Adrenal gland (tissue), 12 donors: ENCODE measurements around the gene TUBD1. TPM values are rescaled to one million over a fixed set of nuclear protein-coding genes. Genes with fewer than 3 reads are reported as not detected.

Experiments used
- DNase-seq, 7 donors: peaks; one replicate each; pipeline ENCODE4 v3.0.0-alpha.2; 2019 to 2020
- H3K27ac ChIP-seq, 5 donors: fragments of 200-600 bp; sonication (generic) in 4 of 5; 1 replicate in 3 of 5; 2 replicates in 2 of 5; pipeline versions ENCODE4 v1.5.1 to v1.8.0; 2016 to 2020; ENCODE audit warnings: mild to moderate bottlenecking in 1 of 5
- H3K27me3 ChIP-seq: fragments of 200-600 bp; 2 replicates; pipeline ENCODE4 v1.8.0; 2021
- H3K36me3 ChIP-seq, 2 donors: fragments of 200-600 bp; replicated peaks in 1 of 2; 1 replicate in 1 of 2; 2 replicates in 1 of 2; pipeline versions ENCODE4 v1.5.1 to v1.8.0; 2018 to 2022
- H3K4me1 ChIP-seq, 2 donors: fragments of 200-600 bp; replicated peaks in 1 of 2; 1 replicate in 1 of 2; 2 replicates in 1 of 2; pipeline versions ENCODE4 v1.5.1 to v1.8.0; 2018 to 2021
- H3K4me3 ChIP-seq, 4 donors: fragments of 200-600 bp; sonication (generic) in 3 of 4; one replicate each; pipeline ENCODE4 v1.5.1; 2016 to 2018
- H3K9me3 ChIP-seq, 3 donors: fragments of 200-600 bp; sonication (generic) in 1 of 3; replicated peaks in 1 of 3; 1 replicate in 2 of 3; 2 replicates in 1 of 3; pipeline versions ENCODE4 v1.5.1 to v1.8.0; 2016 to 2021
- POLR2A ChIP-seq, 2 donors: fragments of 450-650 bp; IDR thresholded peaks; one replicate each; pipeline ENCODE4 v1.6.1; 2017; ENCODE audit warnings: antibody characterized with exemption in 2 of 2, mild to moderate bottlenecking in 2 of 2, moderate library complexity in 1 of 2
- WGBS, 4 donors: extraction: QIAGEN DNeasy Blood & Tissue Kit in 2 of 4; methylation state at CpG; one replicate each; pipeline versions ENCODE4 v1.1.5 to v1.1.7; 2013 to 2017; 5-methylcytosine and 5-hydroxymethylcytosine counted together
- intact Hi-C, 2 donors: fragments of 100-400 bp; cut with DNase I; formaldehyde crosslinking; loops; one replicate each; pipeline versions ENCODE4 v1.14.1 to v1.15.0; 2022 to 2023
- polyA plus RNA-seq, 3 donors: library from polyadenylated mRNA; stranded (reverse); fragments of 200-250 nt in 2 of 3; fragments of 350-450 nt in 1 of 3; fragmentation: Illumina TruSeq in 1 of 3; extraction: RNeasy Lipid Tissue Mini Kit (QIAGEN cat#74804) in 1 of 3; gene quantifications; one replicate each; pipeline ENCODE4 v1.2.3, GENCODE V29; 2013 to 2014
- total RNA-seq, 9 donors: library from RNA; depleted of rRNA in 4 of 9; stranded (reverse); fragments of >200 nt in 4 of 9; fragments of 120-200 nt in 1 of 9; fragmentation: NEBNext Ultra II Directional in 1 of 9; extraction: Animal tissue kit (Norgen Biotek cat#: 25700) in 1 of 9; gene quantifications; one replicate each; pipeline versions ENCODE4 v1.1.0 to v1.2.4, GENCODE V29; 2013 to 2023
- TF ChIP-seq, protein P1 (sequence below), 6 experiments: fragments of 450-650 bp in 4 of 6; fragments of 200-600 bp in 2 of 6; sonication (generic) in 1 of 6; IDR thresholded peaks; 1 replicate in 5 of 6; 2 replicates in 1 of 6; pipeline versions ENCODE4 v1.5.1 to v1.8.0; 2016 to 2021; ENCODE audit warnings: antibody characterized with exemption in 6 of 6, mild to moderate bottlenecking in 2 of 6, moderate library complexity in 1 of 6
- donor health status: healthy with polysubstance abuse.
- donor health status: Bipolar disorder and iron deficiency.
- donor health status: DM: yes; HTN: yes; CAD: no.
- donor health status: DM: no; HTN: no; CAD: no.
- donor health status: DM: no; HTN: no; CAD: no.
- donor health status: DM: yes; HTN: yes; CAD: no.

The TUBD1 gene
- total and polyA plus RNA-seq, 12 donors: 3.1 to 14.1 (median 7.6) TPM

DNA sequence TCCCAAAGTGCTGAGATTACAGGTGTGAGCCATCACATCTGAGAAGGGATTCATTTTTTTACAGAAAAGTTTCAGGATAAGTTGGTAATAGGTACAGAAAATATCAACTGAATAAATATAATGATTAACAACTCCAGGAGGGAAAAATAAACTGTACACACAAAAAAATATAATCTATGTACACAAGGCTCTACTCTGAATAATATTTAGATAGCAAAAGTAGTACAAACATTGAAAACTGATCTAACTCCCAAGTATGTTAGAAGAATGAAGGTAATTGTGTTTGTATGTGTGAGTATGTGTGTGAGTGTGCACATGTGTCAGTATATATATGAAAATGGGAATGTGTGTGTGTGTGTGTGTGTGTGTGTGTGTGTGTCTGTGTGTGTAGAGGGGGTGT is 20.4 kb downstream of the TUBD1 start:
- Histone ChIP-seq H3K4me1 (peaks cover 0 to 5% of the 10 kb centered on the region in 2 donors), H3K36me3 (peaks cover 0 to 6% of the 10 kb centered on the region in 2 donors), H3K27ac (no peak overlapping the region), H3K9me3 (no peaks in the 10 kb centered on the region), H3K4me3 (no peak overlapping the region), H3K27me3 (no peaks in the 10 kb centered on the region)
- TF ChIP-seq POLR2A (IDR thresholded peaks at IDR 0.05): no peak
- TF ChIP-seq, protein P1, sequence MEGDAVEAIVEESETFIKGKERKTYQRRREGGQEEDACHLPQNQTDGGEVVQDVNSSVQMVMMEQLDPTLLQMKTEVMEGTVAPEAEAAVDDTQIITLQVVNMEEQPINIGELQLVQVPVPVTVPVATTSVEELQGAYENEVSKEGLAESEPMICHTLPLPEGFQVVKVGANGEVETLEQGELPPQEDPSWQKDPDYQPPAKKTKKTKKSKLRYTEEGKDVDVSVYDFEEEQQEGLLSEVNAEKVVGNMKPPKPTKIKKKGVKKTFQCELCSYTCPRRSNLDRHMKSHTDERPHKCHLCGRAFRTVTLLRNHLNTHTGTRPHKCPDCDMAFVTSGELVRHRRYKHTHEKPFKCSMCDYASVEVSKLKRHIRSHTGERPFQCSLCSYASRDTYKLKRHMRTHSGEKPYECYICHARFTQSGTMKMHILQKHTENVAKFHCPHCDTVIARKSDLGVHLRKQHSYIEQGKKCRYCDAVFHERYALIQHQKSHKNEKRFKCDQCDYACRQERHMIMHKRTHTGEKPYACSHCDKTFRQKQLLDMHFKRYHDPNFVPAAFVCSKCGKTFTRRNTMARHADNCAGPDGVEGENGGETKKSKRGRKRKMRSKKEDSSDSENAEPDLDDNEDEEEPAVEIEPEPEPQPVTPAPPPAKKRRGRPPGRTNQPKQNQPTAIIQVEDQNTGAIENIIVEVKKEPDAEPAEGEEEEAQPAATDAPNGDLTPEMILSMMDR (IDR thresholded peaks at IDR 0.05): no peak
- intact Hi-C loops: no loop called here
- DNase-seq: no peak

DNA sequence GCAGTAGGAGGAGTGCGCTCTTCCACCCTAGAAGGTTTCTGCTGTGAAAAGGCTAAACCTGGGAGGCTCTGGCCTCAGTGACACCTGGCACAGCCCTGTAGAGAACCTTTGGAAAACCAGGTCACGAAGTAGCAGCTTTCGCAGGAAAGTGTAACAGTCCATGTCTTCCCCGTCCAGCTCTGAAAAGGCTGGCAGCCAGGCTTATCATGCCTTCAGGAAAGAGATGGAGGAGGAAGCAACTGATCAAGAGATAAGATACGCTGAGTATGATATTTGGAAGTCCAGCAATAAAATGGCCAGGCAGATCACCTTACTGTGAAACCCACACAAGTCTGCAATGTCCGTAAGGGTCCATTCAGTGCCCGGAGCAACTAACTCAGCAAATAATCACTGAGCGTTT is 22.3 kb downstream of the TUBD1 start:
- H3K9me3 ChIP-seq: no peaks in the 10 kb centered on the region
- H3K4me1 ChIP-seq: peaks cover 0 to 5% of the 10 kb centered on the region in 2 donors
- TF ChIP-seq POLR2A (IDR thresholded peaks at IDR 0.05): no peak
- TF ChIP-seq, protein P1 (IDR thresholded peaks at IDR 0.05): no peak
- no peak overlapping the region for H3K4me3 ChIP-seq
- WGBS, 4 donors: 59 to 70% (median 63%) methylated on average over 8 of the region's 8 CpGs
- intact Hi-C loops: no loop called here
- H3K27me3 ChIP-seq: no peaks in the 10 kb centered on the region
- no peak overlapping the region for H3K27ac ChIP-seq
- no peaks in the 10 kb centered on the region for H3K36me3 ChIP-seq
- peak in 3 of 7 donors; percentile 18 to 54 (median 38) for DNase-seq

DNA sequence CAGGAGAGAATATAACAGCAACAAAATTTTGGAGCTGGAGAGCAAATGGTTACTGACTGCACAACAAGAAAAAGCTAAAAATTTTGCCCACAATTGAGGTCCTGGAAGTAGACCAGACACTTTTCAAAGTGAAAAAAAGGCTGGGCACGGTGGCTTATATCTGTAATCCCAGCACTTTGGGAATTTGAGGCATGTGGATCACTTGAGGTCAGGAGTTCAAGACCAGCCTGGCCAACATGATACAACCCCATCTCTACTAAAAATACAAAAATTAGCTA is 22.9 kb downstream of the TUBD1 start:
- Histone ChIP-seq H3K36me3 (no peaks in the 10 kb centered on the region), H3K27ac (no peak overlapping the region), H3K4me3 (no peak overlapping the region), H3K4me1 (peaks cover 0 to 5% of the 10 kb centered on the region in 2 donors), H3K27me3 (no peaks in the 10 kb centered on the region), H3K9me3 (no peaks in the 10 kb centered on the region)
- 43 to 94% (median 63%) methylated on average over 1 of the region's 1 CpG for WGBS, 4 donors
- intact Hi-C loops: no loop called here
- DNase-seq: no peak
- no peak for TF ChIP-seq POLR2A (IDR thresholded peaks at IDR 0.05)
- TF ChIP-seq, protein P1 (IDR thresholded peaks at IDR 0.05): no peak

DNA sequence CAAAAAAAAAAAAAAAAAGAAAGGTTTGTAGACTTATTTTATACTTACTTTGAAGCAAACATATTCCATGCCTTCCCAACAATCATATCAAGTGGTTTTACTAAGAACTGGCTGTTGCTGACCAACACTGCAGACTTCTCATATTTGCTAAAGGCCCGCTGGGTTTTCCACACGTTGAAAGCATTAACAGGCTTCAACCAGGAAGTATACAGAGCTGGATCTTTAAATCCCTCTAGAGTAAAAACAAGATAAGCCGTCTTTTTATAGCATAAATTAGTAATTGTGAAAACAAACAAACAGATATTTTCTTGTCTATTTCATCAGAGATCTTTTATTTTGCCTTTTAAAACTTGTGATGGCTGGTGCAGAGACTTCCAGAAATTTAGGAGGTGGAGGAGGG is 29.1 kb downstream of the TUBD1 start:
- TF ChIP-seq POLR2A (IDR thresholded peaks at IDR 0.05): no peak
- TF ChIP-seq, protein P1 (IDR thresholded peaks at IDR 0.05): no peak
- Histone ChIP-seq H3K4me1 (no peaks in the 10 kb centered on the region), H3K27ac (no peak overlapping the region), H3K4me3 (no peak overlapping the region), H3K36me3 (peaks cover 0 to 13% of the 10 kb centered on the region in 2 donors), H3K9me3 (no peaks in the 10 kb centered on the region), H3K27me3 (no peaks in the 10 kb centered on the region)
- intact Hi-C loops: no loop called here
- DNase-seq: peak in 1 of 7 donors; percentile 31
- 65 to 87% (median 80%) methylated on average over 3 of the region's 3 CpGs for WGBS, 4 donors
